Measurements from ENCODE around the gene SUV39H1.

Gene SUV39H1

DNA sequence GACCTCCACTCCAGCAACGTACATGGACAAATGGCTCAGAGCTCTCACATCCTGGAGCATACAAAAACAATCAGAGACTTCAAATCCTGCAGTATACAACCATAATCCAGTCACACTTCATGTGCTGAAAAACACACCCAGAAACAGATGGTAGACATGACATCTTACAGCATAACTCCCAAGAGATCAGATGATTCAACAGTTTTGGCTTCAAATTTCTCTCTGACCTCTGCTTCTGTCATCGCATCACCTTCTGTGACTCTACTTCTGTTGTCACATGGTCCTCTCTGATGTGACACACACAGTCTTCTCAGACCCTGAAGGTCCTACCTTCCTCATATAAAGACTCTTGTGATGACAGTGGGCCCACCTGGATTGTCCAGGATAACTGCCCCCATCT is 18.5 kb downstream of the SUV39H1 start:
- DNase-seq = no peak

DNA sequence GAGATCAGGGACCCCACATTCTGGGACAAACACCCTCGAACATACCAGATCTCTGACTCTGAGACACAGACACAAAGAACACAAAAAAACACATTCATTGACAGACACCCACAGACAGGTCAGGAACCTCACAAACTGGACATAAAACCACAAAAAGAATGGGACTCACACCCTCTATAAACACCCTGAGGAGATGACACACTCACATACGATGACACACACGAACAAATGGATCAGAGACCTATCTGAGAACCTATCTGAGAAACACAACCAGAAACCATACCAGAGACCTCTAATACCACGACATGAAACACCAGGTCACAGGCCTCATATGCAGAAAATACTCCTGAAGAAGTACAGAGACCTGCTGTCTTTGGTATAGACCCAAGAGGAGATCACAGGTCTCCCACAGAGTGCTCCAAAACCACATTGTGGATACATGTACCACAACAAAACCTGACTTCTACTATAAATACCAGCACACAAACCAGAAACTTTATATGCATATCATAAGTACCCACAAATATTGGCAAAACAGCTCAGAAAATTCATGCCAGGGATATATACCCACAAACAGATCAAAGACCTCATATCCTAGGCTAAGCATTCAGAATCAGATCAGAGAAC is 19.5 kb downstream of the SUV39H1 start:
- no peak for DNase-seq

DNA sequence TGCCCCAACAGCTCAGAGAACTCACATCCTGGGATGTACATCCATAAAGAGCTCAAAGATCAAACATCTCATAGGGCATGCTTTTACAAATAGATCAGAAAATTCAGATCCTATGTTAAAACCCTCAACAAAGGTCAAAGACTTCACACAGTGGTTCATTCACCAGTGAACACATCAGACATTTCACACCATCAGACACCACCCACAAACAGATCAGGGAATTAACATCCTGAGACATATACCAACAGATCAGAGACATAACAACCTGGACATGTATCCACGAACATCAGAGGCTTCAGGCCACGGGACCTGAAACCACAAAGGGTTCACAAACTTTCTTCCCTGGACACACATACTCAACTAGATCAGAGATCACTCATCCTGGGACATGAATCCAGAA is 23.4 kb downstream of the SUV39H1 start:
- no peak for DNase-seq

DNA sequence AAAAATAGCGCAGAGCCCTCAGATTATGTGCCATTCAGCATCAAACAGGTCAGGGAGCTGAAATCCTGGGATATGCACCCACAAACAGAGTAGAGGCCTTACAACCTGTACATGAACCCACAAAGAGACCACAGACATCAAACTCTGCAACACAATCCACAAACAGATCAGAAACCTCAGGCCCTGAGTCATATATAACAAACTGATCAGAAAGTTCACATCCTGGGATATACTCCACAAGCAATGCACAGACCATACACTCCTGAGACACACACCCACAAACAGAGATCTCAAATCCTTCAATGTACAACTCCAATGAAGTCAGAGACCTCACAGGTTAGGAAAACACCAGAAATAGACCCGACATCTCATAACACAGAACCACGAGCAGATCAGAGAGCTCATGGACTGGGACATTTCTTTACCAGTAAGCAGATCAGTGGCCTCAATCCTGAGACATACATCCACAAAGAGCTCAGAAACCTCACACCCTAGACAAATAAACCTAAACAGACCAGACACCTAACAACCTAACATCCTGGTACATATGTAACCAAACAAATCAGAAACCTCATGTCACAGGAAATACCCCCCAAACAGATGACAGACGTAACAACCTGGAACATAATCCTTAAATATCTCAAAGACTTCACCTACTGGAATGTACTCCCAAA is 24.2 kb downstream of the SUV39H1 start:
- DNase-seq = no peak

DNA sequence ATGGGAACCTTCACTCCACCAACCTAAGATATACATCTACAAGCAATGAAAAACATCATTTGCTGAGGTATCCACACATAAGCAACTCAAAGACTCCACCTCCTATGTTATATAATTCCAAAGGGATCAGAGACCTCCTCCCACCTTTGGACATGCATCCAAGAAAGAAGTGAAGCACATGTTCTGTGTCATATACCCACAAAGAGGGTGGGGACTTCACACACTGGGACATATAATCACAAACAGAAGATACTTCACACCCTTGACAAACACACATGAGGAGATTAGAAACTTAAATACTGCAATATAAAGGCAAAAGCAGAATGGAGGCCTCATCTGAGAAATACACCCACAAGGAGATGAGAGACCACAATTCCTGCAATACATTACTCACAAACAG is 25.4 kb downstream of the SUV39H1 start:
- no peak for DNase-seq

DNA sequence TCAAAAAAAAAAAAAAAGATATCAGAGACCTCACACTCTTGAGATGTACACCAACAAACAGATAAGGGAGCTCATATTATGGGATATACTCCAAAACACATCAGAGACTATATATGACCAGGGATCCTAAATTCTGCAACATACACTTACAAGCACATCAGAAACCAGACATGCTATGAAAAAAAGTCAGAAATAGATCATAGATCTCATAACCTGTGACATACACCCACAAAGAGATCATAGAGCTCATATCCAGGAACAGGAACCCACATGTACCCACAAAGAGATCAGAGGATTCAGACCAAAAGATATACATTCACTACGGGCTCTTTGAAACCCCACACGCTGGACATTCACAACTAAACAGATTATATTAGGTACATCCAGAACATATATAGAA is 30.1 kb downstream of the SUV39H1 start:
- no peak for DNase-seq

DNA sequence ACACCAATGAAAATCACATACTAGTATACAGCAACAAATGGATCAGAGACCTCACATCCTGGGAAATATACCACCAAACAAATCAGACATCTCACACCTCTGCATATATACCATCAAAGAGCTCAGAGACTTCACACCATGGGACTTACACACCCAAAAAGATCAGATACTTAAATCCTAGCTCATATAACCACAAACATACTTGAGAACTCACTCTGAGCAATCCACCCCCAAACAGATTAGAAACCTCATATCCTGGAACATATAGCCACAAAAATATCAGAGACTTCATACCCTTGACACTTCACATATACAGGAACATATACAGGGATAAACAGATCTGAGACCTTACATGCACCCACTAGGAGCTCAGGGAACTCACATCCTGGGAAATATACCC is 32.1 kb downstream of the SUV39H1 start:
- DNase-seq = no peak

DNA sequence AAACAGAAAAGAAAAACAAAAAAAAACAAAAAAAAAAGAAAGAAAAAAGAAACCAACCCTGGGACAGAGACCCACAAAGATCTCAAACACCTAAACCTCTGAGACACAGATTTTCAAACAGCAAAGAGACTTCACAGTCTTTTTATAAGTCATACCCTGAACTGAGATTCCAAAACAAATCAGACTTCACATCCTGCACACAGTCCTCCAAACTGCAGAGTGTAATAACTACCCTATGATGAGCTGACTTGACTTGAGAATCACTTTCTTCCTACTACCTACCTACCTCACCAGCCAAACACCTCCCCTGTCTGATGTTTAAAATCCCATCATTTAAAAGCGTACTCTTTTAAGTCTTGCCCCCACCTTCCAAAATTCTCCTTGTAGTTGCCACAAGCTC is 39.8 kb downstream of the SUV39H1 start:
- no peak for DNase-seq

DNA sequence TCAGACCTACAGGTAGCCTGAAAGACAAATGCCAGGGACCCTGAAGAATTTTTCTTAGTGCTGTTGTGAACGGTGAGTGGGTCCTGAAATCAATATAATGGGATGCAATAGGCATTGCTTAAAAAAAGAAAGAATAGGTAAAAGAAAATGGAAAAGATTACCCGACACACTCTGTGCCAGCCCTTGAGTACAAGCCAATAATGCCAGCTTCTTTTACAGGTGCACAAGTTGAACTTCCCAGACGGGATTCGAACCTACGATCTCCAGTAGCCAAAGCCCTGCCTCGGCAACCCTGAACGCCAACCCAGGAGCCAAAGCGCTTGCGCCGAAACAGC is 40.3 kb downstream of the SUV39H1 start:
- DNase-seq = no peak

DNA sequence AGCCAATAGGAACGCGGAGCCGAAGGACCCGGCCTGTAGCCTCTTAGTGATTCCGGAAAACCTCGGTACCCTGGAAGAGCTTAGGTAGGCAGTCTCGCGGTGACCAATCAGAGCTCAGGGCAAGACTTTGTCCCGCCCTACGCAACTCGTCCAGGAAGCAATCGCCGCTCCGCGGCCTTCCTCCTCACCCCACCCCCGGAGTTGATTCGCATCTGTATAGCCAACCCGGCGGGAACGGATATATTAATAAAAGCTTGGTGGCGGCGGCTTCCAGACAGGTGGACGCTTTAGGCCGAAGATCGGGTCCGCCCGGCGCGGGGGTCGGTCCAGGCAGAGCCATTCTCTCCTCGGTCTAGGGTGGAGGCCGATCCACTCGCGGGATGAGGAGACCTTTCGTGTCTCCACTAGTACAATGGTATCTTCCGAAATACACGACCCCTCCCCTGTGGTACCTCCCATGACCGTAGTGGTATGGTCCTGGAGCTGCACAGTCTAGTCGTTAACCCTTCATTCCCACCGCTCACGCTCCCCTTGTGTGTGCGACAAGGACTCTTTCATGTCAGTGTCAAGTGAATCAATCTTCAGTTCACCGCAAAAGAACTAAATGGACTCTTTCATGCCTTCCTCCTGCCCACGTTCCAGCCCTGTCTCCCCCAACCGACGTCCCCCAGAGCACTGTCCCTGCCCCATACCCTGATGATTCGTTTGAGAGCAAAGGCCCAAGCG is 40.8 kb downstream of the SUV39H1 start:
- DNase-seq = peak; percentile 98

DNA sequence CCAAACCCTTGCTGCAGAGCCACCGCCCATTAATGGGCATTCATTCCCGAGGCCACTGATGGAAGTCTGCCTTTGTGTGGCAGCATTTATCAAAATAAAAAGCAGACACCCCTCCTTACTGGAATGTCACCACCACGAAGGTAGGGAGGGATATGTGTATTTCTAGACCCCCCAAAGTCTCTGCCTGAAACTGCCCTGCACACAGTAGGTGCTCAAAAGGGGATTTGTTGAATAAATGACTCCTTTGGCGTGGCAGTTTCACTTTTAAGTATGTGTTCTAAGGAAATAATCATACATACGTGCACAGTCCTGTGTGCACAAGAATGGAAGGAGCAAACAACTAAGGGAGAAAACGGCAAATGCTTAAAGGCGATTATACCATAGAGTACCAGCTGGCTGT is 41.4 kb downstream of the SUV39H1 start:
- DNase-seq = no peak

DNA sequence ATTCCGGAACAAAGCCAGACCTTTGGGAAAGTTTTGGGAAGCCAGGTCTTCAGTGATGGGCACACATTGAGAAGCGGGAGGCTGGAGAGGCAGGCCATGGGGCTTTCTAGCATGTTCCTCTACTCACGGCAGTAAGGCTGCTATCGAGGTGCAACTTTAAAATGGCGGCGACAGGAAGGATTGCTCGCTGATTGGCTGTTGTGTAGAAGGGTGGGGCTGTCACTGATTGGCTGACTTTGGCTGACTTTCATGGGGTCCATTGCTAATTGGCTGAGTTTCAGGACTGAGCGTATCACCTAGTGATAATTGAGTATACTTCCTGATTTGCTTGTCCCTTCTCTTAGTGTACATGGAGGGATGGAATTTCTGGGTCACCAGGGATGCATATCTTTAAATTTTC is 45.3 kb downstream of the SUV39H1 start:
- DNase-seq = no peak

DNA sequence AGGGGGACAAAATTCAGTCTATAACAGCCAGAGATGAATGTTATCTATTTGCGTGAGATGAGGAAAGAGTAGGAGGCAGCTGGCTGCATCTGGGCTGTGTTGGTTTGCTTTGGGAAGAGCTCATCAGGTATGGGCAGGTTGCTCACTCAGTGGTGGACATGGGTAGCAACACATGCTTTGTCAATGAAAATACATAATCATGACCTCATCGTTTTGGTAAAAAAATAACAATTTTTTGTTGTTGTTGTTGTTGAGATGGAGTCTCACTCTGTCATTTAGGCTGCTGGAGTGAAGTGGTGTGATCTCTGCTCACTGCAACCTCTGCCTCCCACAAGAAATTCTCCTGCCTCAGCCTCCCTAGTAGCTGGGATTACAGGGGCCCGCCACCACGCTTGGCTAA is 48.7 kb downstream of the SUV39H1 start:
- no peak for DNase-seq

DNA sequence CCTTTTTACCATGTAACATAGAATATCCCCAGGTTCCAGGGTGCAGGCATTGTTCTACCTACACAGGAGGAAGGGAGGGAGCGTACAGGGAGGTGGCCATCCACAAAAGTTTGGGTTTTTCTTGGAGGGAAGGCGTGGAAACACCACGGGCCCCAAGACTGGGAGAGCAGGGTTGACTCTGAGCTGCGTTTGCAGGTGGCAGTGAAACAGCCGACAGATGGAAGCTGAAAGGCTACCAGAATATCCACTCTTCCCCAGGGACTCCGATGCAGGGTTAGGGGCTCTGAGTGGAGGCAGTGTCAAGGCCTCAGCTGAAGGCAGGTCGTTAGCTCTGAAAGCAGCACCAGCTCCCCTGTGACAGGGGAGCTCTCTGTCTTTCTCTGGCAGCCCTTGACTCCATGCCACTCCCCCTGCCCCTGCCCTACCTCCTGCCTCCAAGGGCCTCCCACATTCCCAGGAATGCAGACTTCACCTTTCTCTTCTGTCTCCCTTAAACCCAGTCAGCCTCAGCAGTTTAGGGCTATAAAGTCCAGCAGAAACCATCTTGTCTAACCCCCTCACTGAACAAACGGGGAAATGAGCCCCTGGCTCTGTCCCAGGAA is 51.0 kb downstream of the SUV39H1 start:
- DNase-seq = no peak

DNA sequence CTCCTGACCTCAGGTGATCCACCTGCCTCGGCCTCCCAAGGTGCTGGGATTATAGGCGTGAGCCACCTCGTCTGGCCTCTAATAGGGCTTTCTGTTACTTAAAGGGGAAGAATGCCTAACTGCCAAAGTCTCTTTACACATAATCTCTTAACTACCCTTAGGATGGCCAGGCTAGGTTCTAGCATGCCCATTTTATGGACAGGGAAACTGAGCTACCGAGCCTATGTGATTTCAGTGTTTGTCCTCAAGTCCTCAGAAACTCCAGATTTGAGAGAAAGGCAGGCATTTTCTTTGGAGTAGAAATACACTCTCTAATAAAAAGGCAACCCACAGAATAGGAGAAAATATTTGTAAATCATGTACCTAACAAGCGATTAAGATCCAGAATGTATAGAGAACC is 52.6 kb downstream of the SUV39H1 start:
- DNase-seq = no peak

DNA sequence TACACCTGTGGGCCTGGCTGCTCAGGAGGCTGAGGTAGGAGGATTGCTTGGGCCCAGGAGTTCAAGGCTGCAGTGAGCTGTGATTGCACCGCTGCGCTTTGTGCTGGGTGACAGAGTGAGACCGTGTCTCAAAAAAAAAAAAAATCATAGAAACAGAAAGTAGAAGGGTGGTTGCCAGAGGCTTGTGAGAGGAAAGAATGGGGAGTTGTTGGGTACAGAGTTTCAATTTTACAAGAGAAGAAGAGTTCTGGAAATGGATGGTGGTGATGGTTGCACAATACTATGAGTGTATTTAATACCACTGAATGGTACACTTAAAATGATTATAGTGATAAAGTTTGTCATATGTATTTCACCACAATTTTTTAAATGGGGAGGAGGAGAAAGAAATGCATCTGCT is 54.8 kb downstream of the SUV39H1 start:
- no peak for DNase-seq

DNA sequence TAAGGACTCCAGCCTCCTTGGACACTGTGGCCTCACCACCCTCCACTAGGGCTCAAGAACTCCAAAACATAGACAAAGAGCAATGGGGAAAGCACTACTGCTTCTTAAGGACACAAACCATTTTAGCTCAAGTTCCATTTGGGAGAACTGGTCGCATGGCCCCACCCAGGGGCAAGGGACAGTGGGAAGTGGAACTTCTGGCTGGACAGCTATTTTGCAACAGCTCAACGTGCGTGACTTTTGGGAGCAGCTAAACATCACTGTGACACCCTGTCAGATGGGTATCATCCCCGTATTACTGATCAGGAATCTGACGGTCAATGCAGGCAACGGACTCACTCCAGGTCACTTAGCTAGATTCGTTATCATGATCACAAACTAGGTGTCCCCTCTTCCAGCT is 56.0 kb downstream of the SUV39H1 start:
- no peak for DNase-seq

DNA sequence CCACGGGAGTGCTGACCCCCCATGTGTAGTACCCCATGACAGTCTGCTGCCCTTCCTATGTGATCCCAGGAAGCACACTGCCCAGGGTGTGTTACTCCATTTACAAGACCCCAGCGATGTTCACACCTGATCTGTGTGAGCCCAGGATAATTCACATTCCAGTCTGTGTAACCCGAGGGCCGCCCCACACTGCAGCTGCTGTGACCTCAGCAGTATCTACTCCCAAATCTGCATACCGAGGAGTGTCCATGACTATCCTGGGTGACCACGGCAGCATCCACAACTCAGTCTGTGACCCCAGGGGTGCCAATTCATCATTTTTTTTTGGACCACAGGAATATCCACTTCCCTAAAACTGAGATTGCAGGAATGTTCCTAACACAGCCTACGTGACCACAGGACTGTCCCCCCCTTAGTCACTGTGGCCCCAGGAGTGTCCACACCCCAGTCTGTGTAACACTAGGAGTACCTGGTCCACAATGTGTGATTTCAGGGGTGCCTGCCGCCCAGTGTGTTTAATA is 57.2 kb downstream of the SUV39H1 start:
- no peak for DNase-seq

DNA sequence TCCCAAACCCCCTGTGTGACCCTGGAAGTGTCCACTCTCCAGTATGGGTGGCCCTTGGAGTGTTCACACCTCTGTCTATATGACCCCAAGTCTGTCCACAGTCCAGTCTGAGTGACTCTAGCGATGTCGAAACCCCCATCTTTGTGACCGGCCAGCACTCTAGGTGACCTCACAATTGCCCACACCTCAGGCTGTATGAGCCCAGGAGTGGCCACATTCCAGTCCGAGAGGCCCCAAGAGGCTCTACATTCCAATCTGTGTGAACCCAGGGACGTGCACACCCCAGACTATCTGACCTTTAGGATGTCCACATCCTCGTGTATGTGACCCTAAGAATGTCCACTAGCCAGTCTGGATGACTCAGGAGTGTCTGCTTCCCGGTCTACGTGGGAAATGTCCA is 57.7 kb downstream of the SUV39H1 start:
- DNase-seq = no peak

Data from NCI-H1092 (cell line).